Occipital lobe (tissue), 2 donors: Measurements from ENCODE around the gene KCNMA1. TPM values are rescaled to one million over a fixed set of nuclear protein-coding genes. Genes with fewer than 3 reads are reported as not detected.

Experiments used
- DNase-seq: peaks from one replicate; lab custom pipeline; 2025; lab: John Stamatoyannopoulos, UW
- total RNA-seq: library from RNA; depleted of rRNA; stranded (reverse); fragments of >200 nt; gene quantifications from one replicate; pipeline ENCODE4 v1.2.3, GENCODE V29; 2014

KCNMA1 gene
- total RNA-seq, 1 donor from 2014 or later, result 43.0 TPM

GRCh38 chr10:77004917-77005564 lies 632.6 kb downstream of the KCNMA1 start:
- DNase-seq, result no peak

DNA sequence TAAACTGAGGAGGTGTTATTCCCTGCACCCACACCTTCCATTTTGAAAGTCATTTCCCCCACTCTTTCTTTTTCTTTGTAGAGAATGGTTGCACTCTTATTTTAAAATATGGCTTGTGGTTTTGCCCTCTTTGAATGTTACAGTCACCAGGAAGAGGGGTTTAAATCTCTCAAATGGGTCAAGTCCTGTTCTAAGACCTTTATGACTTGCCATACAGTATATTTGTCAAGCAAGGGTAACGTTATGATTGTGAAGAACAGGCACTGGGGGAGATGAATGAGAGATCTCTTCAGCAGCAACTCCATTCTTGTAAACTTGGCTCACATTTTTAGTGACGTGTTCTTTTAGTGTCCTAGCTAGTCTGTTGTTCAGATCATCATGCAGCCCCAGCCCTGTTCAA lies 634.7 kb downstream of the KCNMA1 start:
- DNase-seq, result no peak

DNA sequence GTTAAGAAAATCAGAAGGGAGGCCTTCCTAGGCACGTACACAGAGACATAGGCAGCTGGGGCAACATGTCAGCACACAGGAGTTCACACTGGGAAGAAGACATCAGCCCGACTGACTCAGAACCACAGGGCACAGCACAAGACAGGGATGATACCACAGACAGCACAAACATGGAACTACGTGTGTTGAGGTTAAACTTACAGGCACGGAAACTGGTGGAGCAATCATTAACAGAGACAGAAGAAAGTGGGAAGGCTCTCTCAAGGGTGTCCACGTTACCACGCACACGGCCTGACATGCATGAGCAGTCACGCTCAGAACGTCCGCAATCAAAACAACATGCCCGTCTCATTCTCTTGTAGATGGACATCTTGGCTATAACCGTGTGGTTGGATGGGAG lies 636.4 kb downstream of the KCNMA1 start:
- no peak for DNase-seq

DNA sequence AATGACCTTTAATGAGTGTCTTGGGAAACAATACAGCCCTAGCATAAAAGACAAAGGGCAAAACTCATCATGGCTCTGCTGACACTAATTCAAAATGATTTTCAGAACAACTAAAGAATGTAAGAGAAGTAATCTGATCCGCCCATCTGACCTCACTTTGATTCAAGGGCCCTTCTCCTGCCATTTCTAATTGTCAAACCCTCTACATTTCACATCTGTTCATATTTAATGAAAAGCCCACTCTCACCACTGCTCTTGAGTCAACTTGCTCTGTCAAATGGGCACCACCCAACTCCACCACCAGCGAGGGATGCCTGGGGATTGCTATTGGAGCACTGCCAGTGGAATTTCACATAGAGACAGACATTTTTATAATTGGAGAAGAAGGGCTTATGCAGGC lies 639.2 kb downstream of the KCNMA1 start:
- DNase-seq, result no peak

DNA sequence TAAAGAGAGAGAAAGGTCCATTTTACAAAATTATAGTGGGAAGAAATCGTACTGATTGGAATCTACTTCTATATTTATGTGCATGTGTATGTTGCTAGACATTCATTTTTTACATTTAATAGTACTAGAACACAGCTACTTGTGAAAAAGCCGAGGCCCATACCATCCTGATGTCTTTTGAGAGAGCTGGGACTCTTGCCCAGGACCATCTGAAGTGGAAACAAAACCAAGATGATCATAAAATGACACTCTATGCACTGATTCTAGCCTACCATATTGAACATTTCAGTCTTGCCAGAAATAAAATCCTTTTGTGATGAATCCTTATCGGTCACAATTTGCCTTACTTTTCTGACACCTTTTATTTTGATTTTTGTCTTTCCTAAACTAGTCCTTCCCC lies 640.0 kb downstream of the KCNMA1 start:
- DNase-seq, result no peak

DNA sequence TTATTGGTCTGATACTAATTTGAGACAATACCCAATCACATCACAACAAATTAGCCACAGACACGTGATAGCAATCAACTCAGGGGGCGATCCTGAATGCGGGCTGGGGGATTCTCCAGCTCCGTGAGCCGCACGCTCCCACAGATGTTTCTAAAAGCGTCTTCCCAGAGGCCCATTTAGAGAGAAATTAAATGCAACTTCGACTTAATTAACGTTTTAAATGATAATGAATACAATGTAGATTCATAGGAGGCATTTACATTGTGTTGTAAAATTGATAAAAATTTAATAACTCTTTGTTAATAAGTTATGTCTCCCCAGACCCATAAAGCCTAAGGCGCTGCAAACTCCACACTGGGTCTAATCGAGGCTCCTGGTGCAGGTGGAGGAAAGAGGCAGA lies 642.6 kb downstream of the KCNMA1 start:
- no peak for DNase-seq

DNA sequence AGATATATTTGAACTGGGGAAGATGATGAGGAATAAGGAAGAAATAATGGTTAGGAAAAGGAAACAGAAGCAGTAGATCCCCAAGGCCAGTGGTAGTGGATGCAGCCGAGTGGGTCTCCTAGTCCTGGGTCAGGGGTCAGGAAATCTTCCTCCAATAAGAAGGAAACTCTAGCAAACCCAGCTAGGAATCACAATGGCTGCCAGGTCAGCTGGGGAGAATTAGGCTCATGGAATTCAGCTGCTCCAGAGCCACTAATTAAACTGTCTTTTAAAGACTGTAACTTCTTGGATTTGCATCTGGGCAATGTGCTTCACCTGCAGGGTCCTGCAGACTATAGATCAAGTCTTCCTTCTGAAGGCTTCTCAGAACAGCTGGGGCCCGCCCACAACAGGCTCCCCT lies 644.4 kb downstream of the KCNMA1 start:
- DNase-seq, result no peak

DNA sequence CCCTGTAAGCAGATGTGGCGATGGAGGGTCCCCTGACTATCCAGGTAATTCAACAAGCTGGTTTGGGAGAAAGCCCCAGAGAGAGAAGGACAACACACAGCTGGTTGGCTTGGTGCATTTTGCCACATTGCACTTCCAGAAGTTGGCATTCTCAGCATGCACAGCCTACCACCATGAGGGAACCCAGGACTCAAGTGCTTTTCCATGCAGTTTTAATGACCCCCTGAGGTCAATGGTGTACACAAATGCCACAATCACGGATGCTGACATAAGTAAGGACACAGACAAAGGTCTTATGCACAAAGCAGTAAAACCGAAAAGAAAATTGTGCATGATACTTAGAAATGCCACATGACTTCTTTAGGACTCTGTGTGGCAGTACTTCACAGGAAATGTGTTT lies 645.1 kb downstream of the KCNMA1 start:
- DNase-seq, result no peak

- no peak for DNase-seq
Observed at GRCh38 chr10:76991621-76992020, 646.0 kb downstream of the KCNMA1 start.

DNA sequence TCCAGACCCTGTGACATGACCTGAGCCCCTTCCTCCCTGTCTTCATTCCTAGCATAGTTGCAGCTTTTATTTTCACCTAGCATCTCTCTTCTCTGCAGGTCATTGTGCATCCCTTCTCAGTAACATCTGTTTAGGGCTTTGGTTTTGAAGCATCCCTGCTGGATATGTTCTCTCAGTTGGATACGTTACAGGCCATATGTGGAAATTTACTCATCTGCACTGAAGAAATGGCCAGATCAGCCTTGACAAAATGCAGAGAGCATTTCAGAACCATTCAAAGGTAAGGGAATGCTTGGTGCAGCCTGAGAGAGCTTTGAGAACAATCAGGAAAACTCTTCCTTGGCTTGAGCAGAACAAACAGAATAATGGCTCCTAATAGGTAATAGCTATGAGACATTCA lies 647.0 kb downstream of the KCNMA1 start:
- no peak for DNase-seq

DNA sequence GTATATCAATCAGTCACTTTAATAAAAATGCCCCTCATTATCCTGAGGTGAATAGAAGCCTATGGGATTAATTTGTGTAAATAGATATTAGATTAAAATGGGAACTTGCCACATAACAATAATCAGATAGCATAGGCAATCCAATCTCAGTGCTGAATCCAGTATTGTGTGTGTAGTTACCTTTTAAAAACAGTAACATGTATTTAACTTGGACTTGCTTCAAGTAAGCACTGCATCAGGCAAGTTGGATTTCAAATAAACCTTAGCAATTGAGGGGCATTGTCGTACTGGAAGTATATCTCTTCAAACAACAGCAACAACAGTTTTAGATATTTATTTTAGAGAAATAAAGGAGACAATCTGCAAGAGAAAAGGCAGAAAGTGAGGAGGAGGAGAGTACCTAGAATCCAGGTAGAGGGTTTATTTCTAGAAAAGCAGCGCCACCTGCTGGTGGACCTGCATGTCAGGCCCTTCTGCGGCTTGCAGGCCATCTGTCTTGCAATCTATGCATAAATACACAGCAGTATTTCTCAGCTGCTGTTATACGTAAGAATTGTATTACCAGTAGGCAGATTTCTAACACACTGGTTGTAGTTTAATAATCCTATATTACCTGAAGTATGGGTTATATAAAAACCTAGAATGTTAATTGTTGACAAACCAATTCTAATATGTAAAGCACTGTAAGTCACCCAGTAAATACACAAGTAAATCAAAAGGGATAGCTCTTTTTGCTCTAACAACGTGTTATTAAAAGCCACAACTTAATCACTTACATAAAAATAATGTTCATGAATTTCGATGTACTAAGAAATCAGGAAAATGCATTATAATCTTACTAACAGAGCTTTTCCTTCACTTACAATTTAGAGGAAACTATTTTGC lies 652.8 kb downstream of the KCNMA1 start:
- peak; percentile 58 for DNase-seq

- DNase-seq, result no peak
Observed at GRCh38 chr10:76983624-76984023, 654.0 kb downstream of the KCNMA1 start.

- no peak for DNase-seq
Observed at GRCh38 chr10:76982671-76983070, 654.9 kb downstream of the KCNMA1 start.

DNA sequence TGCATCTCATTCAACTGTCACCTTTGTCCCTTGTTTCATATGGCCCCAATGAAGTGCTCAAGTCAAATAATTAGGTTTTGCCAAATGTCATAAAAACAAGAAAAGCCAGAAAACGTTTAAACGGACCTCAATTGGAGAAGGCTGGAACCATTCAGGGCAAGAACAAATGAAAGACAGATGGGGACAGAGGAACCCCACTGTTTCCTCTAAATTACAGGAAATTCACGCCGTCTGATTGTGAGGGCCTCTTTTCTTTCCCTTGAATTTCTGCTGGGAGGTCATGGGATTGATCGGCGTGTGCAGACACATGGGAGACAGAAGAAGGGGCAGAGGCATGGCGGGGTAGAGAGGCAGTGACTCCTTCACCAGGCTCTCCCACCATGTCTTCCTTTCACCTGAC lies 656.4 kb downstream of the KCNMA1 start:
- no peak for DNase-seq

DNA sequence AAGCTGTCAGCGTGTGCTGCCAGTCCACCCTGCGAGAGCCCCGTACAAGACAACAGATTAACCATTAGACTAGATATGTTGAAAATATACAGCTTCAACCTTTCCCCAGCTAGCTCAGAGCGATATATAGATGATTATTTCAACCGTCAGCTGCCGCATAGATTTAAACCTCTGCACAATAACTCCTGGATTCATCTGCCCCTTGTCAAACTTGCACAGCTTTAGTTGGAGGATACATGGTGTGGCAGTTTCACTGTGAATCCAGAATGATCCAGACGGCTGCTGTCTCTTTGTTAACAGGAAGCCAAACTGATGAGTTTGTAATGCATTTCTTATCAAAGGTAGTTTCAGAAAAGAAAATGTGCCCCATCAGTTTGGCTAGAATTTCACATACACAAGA lies 659.7 kb downstream of the KCNMA1 start:
- no peak for DNase-seq

DNA sequence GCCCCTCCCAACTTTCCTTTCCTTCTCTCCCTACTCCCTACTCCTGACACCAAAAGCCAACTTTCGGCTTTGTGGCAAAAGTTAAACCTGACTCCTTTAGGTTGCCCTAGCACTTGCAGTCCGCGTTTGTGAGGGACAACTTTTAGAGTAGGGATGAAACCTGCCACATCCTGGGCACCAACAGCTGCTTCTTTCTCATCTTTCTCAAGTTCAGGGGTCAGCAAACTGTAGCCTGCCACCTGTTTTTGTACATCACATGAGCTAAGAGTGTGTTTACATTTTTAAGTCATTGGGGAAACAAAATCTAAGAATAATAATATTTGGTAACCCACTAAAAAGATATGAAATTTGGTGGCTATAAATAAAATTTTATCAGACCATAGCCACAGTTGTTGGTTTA lies 660.6 kb downstream of the KCNMA1 start:
- DNase-seq, result no peak

GRCh38 chr10:76976142-76976541 lies 661.5 kb downstream of the KCNMA1 start:
- no peak for DNase-seq

- no peak for DNase-seq
Observed at GRCh38 chr10:76975126-76975525, 662.5 kb downstream of the KCNMA1 start.

- no peak for DNase-seq
Observed at GRCh38 chr10:76974017-76974691, 663.5 kb downstream of the KCNMA1 start.

GRCh38 chr10:76973091-76974016 lies 664.3 kb downstream of the KCNMA1 start:
- no peak for DNase-seq

DNA sequence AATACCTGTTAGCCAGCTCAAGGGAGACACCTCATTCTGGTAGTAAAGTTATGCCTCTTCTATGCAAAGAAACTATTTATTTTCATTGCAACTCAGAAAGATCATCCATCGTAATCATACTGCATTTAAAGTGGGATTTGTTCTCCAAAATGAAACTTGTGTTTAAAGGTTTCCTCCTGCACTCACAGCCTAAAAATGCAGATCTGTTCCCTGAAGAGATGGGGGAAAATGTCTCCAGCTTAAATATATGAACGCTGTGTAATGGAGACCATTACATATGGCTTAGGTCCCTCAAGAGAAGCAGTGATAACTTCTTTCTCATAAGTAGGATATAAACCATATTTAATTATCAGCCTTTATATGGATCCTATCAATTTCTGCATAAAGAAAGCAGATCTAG lies 665.1 kb downstream of the KCNMA1 start:
- DNase-seq, result no peak
